ENCODE measurements around the gene PLEKHH2.
"Not testable (repeated sequence)": the region's sequence is repeated elsewhere in the genome, so short reads cannot be mapped to it uniquely, and the experiment has no call there.

- not testable (repeated sequence) for TF ChIP-seq CTCF, EP300 (IDR thresholded peaks at IDR 0.05)
These were observed 90.0 kb downstream of the PLEKHH2 start for GRCh38 chr2:43726961-43727633.
